DLD1 (cell line): ENCODE results near the gene BARX1.
"Not testable (repeated sequence)": the region's sequence is repeated elsewhere in the genome, so short reads cannot be mapped to it uniquely, and the experiment has no call there.

ENCODE experiments used
- in situ Hi-C: cut with HindIII; loops from 2 replicates; pipeline ENCODE4 v1.10.0; 2017; ENCODE audit warnings: low sequenced_read_pairs

The BARX1 gene

GRCh38 chr9:93955111-93955980, at the start of gene BARX1:
Gene BARX1, minus strand, starts transcription at chr9:93955355. Its CDS starts 209 bp downstream, at chr9:93955146.
- in situ Hi-C loops: no loop called here

- in situ Hi-C loops: no loop called here
Measured at GRCh38 chr9:94002316-94003140, 47.4 kb upstream of the BARX1 start.

- in situ Hi-C loops: no loop called here
Measured at GRCh38 chr9:93996863-93997262, 41.7 kb upstream of the BARX1 start.

GRCh38 chr9:93996367-93996766, 41.2 kb upstream of the BARX1 start:
- in situ Hi-C loops: no loop called here

- in situ Hi-C loops: no loop called here
Measured at GRCh38 chr9:93994545-93994944, 39.4 kb upstream of the BARX1 start.

GRCh38 chr9:93994132-93994531, 39.0 kb upstream of the BARX1 start:
- in situ Hi-C loops: no loop called here

GRCh38 chr9:93992830-93993229, 37.7 kb upstream of the BARX1 start:
- in situ Hi-C loops: no loop called here

GRCh38 chr9:93990448-93990847, 35.3 kb upstream of the BARX1 start:
- in situ Hi-C loops: no loop called here

GRCh38 chr9:93988056-93988455, 32.9 kb upstream of the BARX1 start:
- in situ Hi-C loops: no loop called here

GRCh38 chr9:93984860-93985259, 29.7 kb upstream of the BARX1 start:
- in situ Hi-C loops: no loop called here

- in situ Hi-C loops: no loop called here
Measured at GRCh38 chr9:93983875-93984274, 28.7 kb upstream of the BARX1 start.

- in situ Hi-C loops: no loop called here
Measured at GRCh38 chr9:93979721-93980120, 24.6 kb upstream of the BARX1 start.

- in situ Hi-C loops: no loop called here
Measured at GRCh38 chr9:93978551-93978950, 23.4 kb upstream of the BARX1 start.

- in situ Hi-C loops: no loop called here
Measured at GRCh38 chr9:93976973-93977372, 21.8 kb upstream of the BARX1 start.

GRCh38 chr9:93976081-93976480, 20.9 kb upstream of the BARX1 start:
- in situ Hi-C loops: no loop called here

- in situ Hi-C loops: no loop called here
Measured at GRCh38 chr9:93975262-93975661, 20.1 kb upstream of the BARX1 start.

- in situ Hi-C loops: no loop called here
Measured at GRCh38 chr9:93974151-93974550, 19.0 kb upstream of the BARX1 start.

- in situ Hi-C loops: not testable (repeated sequence)
Measured at GRCh38 chr9:93972655-93973054, 17.5 kb upstream of the BARX1 start.

GRCh38 chr9:93969328-93969661, 14.1 kb upstream of the BARX1 start:
- in situ Hi-C loops: no loop called here

GRCh38 chr9:93968451-93969327, 13.5 kb upstream of the BARX1 start:
- in situ Hi-C loops: no loop called here
